GM19395 (cell line): ENCODE data around the gene ZNF595.
A peak's percentile ranks its signal among the peaks of the same experiment; 100 is the strongest.
"Not testable (repeated sequence)": the region's sequence is repeated elsewhere in the genome, so short reads cannot be mapped to it uniquely, and the experiment has no call there.

Experiments
- ATAC-seq: cut with Tn5 transposase; IDR thresholded peaks from one replicate; pipeline ENCODE4 v1.9.1; 2021; ENCODE audit warnings: mild to moderate bottlenecking, moderate library complexity; ENCODE audit not compliant: unreplicated experiment

The ZNF595 gene

DNA sequence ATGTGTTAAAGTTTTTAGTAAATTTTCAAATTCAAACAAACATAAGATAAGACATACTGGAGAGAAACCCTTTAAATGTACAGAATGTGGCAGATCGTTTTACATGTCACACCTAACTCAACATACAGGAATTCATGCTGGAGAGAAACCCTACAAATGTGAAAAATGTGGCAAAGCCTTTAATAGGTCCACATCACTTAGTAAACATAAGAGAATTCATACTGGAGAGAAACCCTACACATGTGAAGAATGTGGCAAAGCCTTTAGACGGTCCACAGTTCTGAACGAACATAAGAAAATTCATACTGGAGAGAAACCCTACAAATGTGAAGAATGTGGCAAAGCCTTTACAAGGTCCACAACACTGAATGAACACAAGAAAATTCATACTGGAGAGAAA, 32.8 kb downstream of the ZNF595 start:
- ATAC-seq = no peak

DNA sequence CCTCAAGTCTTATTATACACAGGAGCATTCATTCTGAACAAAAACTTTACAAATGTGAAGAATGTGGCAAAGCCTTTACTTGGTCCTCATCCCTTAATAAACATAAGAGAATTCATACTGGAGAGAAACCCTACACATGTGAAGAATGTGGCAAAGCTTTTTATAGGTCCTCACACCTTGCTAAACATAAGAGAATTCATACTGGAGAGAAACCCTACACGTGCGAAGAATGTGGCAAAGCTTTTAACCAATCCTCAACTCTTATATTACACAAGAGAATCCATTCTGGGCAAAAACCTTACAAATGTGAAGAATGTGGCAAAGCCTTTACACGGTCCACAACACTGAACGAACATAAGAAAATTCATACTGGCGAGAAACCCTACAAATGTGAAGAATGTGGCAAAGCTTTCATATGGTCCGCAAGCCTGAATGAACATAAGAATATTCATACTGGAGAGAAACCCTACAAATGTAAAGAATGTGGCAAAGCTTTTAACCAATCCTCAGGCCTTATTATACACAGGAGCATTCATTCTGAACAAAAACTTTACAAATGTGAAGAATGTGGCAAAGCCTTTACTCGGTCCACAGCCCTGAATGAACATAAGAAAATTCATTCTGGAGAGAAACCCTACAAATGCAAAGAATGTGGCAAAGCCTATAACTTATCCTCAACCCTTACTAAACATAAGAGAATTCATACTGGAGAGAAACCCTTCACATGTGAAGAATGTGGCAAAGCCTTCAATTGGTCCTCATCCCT, 33.6 kb downstream of the ZNF595 start:
- not testable (repeated sequence) for ATAC-seq

DNA sequence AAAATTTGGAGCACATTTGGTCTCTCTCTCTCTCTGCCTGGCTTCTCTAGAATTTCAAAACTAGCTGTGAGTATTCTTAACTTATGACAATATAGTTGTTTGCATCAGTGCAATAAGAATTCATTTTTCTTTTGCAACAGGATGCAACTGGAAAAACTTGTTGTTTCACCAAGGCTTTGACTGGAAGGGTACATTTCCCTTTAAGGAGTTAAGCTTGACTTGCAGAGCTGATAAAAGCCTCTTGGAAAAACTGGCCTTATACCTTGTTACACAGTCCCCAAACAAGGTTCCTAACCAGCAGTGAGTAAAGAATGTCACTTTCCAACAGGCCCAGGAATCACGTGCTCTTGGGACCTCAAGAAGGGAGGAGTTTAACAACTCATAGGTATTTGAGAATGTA, 45.3 kb downstream of the ZNF595 start:
- no peak for ATAC-seq

DNA sequence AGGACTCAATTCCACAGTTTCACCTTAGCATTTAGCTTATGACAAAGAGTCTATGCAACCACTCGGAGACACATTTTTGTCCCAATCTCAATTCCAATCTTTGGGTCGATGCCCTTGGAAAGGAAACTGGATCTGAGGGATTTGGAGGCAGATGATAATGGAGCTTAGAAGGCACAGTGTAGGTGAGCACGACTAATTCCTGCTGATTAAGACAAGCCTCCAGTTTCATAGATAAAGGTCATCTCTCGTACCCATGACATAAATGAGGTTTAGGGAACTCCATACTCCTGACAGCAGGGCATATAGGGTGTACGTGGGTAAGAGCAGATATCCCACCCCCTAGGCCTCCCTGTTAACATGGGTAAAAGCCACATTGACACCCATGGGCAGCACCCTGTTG, 46.7 kb downstream of the ZNF595 start:
- no peak for ATAC-seq

DNA sequence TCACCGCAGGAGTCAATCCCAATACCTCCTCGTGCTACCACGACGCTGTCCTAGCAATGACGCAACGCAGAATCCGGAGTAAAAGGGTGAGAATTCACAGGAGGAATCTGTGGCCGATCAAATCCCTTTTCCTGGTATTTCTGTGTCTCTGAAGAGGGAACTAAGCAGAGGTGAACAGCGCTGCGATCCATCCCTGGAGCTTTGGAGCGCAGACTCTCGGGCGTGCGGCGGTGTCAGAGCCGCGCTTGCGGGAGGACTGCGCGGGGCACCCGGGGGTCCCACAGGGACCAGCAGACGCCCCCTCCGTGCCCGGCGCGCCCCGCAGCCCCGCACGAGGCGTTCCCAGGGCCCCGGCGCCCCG, 53.9 kb downstream of the ZNF595 start:
- no peak for ATAC-seq

DNA sequence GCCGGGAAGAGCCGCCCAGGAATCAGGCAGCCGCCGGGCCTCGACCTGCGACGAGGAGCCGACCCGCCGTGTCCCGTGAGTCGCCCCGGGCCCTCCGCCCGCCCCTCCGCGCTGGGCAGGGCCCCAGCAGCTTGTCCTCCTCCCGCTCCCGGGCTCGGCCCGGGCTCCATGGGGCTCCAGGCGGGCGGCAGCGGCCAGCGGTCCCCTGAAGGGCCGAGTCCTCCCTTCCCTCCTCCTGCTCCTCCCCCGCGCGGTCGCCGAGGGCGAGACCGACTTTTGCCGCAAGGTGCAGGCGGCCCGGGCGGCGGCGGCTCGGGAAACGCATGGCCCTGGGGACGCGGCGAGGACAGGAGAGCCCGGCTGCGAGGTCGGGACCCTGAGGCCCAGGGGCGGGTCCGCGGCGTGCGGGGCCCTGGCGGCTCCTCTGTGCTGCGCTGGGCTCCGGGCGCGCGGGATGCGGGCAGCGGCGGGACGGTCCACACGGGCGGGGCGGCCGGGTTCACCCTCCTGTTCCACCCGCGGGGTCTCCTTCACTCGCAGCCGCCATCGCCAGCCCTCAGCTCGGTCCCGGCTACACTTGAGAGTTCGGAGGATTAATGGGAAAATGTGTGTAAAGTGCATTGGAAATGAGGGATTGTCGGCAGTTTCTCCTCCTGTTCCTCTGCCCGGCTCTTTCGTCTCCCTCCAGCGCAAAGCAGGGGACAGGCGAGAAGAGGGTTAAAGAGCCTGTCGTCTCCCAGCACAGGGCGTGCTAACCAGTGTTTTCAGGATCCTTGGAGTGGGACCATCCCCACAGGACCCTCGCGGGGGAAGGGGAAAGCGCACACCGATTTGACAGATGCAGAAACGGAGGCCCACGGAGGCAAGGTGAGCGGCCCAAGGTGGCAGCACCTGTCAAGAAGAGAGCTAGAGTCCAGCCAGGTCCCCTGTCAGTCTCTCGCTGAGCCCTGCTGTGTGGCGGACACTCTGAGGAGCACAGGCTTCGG, 54.6 kb downstream of the ZNF595 start:
- ATAC-seq = no peak

DNA sequence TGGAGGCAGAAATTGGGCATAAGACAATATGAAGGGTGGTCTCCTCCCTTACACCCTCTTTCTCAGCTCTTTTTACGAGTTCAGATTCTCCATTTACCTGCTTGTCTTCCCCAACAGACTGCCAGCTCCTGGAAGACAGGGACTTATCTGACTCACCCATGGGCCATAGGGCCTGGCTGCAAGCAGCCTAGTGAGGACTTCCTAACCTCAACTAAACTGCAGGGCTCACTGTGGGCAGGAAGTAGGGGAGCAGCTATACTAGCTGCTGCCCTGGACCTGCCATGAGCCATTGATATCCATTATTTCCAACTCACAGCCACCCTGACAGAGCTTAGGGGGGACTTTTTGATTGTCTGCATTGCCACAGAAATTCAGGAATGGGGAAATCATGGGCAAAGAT, 59.6 kb downstream of the ZNF595 start:
- ATAC-seq = no peak

DNA sequence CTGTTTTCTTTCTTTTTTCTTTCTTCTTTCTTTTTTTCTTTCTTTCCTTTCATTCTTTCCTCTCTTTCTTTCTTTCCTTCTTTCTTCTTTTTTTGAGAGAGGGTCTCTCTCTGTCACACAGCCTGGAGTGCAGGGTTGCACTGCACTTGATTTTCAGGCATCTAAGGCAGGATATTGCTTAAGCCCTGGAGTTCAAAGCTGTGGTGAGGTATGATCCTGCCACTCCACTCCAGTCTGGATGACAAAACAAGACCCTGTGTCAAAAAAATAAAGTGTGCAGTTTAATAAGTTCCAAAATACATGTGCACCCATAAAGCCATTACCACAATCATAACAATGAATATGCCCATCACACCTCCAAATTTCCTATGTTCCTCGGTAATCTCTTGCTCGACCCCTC, 60.6 kb downstream of the ZNF595 start:
- ATAC-seq = no peak

DNA sequence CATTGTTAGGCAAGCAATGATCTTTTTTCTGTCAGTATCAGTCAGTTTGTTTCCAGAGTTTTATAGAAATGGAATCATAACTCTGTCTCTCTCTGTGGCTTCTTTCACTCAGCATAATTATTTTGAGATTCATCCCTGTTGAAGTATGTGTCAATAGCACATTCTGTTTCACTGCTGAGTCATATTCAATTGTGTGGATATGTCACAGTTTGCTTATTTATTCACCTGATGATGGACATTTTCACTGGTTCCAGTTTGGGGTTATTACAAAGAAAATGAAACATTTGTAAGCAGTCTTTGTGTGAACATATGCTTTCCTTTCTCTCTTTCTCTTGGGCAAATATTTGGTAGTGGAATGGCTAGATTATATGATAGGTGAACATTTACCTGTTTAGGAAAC, 61.0 kb downstream of the ZNF595 start:
- no peak for ATAC-seq

DNA sequence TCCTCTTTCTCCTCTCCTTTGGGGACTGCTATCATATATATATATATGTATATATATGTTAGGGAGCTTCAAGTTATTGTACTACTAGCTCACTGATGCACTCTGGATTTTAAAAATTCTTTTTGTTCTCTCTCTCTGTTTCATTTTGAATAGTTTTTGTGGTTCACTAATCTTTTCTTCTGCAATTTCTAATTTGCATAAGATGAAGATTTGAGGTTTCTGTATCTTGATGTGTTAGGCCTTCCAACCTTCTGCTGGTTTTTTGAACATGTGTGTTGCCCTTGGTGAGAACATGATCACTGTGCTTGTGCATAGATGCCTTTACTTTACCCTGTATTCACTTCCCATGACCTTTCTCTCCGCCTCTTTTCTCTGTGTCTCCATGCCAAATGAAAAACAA, 63.4 kb downstream of the ZNF595 start:
- ATAC-seq = no peak

DNA sequence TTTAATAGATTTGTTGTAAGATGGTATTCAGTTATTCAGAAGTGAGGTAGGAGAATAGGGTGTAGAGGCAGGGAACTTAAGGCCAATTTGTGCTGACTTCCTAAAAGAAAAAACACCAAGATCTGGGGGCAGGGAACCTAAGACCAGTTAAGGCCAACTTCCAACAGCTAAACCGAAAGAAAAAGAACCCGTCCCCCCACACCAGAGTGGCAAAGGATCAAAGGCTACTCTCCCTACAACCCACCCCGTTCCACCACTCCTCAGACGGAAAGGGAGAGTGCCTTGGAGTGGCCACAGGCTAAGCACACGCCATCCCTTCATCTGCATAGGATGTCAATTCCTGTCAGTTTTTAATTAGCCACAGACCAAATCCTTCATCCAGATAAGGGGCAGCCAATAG, 67.5 kb downstream of the ZNF595 start:
- no peak for ATAC-seq

DNA sequence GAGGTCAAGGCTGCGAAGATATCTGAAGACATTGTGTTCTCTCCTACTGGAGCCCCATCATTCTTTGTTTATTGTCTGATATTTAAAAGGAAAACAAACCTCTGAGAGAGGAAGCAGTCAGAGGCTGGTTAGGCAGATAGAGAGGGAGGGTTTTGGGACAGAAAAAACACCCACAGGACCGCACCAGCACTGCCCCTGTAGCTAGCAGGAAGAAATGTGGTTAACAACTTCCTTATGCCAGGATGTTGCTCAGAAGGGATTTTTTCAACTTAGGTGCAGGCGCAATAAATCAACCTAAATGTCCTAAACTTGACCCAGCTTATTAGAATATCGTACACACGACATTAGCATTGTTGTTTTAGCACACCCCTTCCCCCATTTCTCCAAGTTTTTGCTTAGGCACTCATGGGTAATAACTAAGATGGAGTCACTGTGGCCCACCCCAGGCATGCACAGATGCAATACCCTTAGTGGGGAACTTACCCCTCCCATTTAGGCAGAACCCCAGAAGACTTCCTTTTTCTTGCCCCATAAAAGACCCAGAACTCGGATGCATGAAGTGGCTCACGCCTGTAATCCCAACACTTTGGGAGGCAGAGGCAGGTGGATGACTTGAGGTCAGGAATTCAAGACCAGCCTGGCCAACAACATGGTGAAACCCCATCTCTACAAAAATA, 68.4 kb downstream of the ZNF595 start:
- ATAC-seq = no peak

DNA sequence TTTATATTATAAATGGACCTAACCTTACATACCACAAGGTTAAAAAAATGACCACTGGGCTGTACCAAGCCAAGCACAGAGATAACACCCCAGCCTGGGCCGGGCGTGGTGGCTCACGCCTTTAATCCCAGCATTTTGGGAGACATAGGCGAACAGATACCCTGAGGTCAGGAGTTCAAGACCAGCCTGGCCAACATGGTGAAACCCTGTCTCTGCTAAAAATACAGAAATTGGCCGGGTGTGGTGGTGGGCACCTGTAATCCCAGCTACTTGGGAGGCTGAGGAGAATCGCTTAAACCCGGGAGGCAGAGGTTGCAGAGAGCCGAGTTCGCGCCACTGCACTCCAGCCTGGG, 70.8 kb downstream of the ZNF595 start:
- ATAC-seq = not testable (repeated sequence)

DNA sequence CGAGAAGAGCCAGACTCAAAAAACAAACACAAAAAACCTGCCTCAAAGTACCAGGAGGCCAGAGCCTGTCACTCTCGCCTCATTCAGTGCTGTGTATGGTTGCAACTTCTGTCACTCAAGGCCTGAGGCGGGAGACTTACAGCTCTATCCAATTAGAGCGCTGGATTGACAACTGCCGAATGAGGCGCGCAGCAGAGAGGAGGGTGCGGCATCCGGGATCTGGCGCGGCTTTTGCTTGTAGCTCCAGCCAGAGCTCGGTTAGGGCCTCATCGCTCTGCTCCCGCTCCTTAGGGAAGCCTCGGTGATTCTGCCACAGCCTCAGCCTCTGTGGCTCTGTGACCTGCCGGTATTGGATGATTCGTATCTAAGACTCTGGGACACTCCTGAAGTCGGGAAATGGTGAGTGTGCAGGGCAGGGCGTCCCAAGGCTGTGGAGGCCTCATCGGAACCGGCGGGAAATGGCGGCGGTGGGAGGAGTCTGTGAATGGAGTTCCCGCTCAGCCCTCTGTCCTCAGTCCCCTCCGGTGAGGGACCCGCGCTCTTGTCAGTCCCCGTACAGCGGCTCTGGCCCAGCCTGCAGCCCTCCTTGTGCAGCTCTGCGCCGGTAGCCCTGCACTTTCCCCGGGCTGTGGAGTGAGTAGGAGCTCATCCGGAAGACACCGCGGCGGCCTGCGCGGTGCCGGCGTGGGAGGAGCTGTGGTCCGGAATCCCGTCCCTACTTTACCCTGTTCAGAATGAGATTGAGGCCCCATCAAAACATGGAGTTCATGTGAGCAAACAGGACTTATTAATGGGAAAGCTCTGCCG, 71.4 kb downstream of the ZNF595 start, which contains the start of gene ZNF718:
Gene ZNF718 (plus strand): TSS at position 227 of the 807 bp plus-strand sequence. CDS start 170 bp downstream, at position 397.
- peak; percentile 97 for ATAC-seq

DNA sequence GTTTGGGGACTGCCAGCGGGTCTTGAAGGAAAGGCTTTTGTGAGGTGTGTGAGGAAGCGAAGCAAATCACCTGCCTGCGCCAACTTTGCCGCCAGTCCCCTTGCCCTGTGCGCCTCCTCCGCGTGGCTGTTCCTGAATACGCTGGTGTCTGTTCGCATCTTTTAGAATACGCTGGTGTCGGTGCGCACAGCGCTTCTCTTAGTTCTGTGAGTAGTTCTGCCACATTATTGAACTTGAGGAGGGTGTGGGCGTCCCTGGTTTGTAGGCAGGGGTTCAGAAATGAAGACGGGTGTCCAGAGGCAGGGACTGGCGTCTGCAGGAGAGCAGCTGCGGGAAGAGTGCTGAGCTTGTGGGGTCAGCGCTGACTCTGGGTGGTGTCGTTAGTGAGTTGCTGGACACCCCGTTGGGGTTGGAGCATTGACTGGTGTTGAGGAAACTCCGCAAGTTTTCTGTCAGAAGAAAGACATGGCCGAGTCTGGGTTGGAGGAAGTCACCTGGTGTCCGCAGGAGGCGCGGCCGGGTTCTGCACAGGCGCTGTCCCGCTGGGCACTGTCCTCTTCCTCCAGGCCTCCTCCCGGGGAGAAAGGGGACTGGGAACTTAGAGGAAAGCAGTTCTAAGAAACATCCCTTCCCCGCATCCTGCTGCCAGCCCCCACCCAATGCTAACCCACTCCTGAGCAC, 72.1 kb downstream of the ZNF595 start:
- ATAC-seq = peak; percentile 32

DNA sequence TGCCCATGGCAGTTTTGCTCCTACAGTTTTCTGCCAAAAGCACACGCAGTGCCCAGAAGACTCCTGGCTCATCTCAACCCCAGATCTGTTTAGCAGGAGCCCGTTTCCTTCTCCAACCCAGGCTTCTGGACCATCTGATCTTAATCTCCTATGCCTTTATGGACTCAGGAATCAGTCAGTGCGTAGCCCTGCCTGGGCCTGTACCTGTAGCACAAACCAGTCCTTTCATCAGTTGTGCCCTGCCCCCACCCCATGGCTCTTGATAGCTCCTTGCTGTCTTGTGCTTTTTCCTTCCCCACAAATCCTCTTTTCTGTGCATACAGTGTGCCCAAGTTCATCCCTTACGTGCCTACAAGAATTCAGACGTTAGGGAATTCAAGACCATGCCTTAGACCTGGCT, 72.7 kb downstream of the ZNF595 start:
- ATAC-seq = no peak

DNA sequence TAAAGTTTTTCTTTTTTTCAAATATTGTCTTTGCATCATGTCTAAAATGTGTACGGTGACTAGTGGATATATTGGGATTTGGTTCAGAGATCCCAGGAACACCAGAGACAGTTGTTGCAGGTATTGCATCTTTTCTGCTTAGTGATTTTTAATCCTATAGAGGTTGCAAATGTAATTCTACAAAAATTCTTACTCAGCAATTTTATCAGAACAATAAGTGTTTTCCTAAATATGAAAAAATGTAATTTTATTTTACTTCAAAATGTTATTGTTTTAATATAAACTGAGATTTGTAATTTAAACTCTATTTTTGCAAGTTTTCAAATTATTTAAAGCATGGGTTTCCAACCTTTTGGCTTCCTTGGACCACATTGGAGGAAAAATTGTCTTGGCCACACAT, 79.4 kb downstream of the ZNF595 start:
- ATAC-seq = no peak
